Measurements from ENCODE around the gene THAP4.

The THAP4 gene

GRCh38 chr2:241561832-241562231, 75.1 kb downstream of the THAP4 start:
- DNase-seq, result no peak

DNA sequence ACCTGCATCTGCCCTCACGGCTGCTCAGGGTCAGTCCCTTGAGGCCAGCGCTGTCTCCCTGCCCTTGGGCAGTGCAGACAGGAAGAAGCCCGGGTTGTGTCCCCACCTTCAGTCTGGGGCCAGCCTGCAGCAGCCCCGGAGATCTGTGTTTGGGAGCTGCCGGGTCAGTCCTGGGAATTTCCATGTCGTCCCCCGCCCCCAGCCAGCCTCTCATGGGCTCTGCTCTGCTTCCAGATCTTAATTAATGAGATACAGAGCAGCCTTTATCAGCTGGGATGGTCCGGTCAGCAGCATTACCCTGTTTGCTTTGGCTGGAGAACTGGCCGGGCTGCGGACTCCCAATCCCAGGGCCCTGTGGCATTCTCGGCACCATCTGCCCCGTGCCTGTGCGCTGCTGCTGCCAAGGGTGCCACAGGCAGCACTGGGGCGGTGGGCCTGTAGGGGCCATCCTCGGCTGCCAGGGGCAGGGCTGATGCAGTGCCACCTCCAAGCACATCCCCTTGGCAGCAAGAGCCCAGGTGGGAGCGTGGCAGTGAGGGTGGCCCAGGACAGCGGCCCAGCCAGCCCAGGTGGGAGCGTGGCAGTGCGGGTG, 76.0 kb downstream of the THAP4 start:
- DNase-seq, result no peak

DNA sequence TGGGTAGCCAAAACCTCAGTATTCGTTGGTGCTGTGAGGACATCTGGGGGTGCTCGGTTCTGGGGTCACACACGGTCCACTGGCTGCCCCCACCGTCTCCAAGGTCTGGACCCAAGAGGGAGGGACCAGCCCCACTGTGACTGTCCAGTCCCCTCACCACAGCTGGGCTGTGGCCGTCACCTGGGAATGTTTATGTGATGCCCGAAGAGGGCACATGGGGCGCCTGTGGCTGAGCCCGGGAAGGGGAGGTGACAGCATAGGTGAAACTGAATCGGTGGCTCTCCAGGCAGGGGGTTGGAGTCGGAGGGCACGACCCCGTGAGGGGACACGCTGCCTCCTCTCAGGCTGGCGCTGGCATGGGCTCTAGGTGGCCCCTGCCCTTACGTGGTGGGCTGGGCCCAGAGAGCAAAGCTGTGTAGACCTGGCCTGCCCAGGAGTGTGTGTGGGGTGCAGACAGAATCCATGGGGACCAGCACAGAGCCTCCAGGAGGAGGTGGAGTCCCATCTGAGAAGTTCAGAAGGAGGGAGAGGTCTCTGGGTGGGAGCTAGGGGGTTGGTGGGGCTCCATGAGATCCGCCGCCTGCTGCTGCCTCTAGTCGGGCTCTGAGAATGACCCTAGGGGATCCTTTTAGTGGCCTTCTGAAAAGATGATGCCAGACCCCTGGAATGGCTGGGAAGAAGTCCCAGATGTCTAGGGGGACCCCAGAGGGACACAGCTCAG, 76.6 kb downstream of the THAP4 start:
- DNase-seq, result no peak

DNA sequence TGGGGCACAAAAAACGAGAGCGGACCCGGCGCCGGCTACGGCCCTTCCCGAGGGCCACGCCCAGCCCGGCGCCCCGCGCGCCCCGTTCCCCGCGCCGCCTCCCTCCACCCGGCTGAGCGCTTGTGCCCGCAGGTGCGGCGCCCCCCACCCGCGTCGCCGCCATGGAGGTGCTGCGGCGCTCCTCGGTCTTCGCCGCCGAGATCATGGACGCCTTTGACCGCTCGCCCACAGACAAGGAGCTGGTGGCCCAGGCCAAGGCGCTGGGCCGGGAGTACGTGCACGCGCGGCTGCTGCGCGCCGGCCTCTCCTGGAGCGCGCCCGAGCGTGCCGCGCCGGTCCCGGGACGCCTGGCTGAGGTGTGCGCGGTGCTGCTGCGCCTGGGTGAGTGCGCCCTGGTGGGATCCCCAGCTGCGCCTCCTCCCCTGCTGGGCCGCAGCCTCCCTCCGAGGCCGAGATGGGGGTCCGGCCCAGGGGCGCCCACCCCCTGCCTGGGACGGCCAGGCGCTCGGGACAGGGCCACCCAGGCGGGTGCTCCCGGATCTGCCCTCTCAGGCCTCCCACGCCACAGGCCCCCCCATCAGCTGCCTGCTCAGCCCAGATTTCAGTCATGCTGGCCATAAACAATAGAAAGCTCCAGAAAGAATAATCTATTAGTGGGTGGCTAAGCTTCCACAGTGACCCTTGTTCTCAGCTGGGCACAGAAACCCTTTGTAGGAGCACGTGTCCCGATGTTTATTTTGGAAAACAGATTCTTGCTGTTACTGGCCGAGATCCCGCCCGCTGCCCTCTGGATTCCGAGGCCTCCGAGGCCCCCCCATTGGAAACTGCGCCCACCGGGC, 77.4 kb downstream of the THAP4 start:
- DNase-seq, result peak; percentile 93

GRCh38 chr2:241558532-241559322, 78.2 kb downstream of the THAP4 start, which contains the start of gene BOK:
TSS of gene BOK (plus strand) at chr2:241558745. CDS start at chr2:241559484, 739 bp downstream.
- DNase-seq, result peak; percentile 93

GRCh38 chr2:241556746-241557145, 80.2 kb downstream of the THAP4 start:
- no peak for DNase-seq

- DNase-seq, result no peak
Observed at GRCh38 chr2:241555711-241556110, 81.2 kb downstream of the THAP4 start.

DNA sequence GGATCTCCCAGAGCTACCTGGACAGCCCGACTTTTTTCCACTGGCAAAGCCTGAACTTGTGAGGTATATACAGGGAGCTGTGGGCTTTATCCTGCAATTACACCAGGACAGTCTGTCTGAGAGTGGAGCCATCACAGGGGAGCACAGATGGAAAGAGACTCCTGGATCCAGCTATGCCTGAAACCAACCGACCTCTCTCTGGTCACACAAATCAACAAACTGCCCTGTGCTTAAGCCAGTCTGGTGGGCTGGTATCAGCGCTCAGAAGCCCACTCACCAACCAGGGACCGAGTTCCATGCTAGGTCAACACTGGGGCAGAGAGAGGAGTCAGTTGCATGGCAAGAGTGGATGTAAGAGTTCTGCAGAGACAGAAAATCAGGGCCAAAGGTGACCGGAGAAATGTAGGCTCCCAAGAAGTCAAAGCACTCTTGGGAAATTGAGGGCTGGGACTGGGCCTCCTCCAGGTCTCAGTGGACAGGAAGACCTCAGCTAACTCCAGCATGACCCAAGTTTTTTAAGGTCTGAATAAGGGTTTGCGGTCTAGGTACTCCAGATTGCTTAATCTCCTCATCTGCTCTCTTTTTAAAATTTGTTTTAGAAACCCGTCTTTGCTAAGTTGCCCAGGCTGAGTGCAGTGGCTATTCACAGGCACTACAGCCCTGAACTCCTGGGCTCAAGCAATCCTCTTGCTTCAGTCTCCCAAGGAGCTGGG, 82.2 kb downstream of the THAP4 start:
- DNase-seq, result no peak

GRCh38 chr2:241553981-241554380, 83.0 kb downstream of the THAP4 start:
- DNase-seq, result no peak

GRCh38 chr2:241553512-241553830, 83.5 kb downstream of the THAP4 start:
- no peak for DNase-seq

- no peak for DNase-seq
Observed at GRCh38 chr2:241551998-241552737, 84.8 kb downstream of the THAP4 start.

DNA sequence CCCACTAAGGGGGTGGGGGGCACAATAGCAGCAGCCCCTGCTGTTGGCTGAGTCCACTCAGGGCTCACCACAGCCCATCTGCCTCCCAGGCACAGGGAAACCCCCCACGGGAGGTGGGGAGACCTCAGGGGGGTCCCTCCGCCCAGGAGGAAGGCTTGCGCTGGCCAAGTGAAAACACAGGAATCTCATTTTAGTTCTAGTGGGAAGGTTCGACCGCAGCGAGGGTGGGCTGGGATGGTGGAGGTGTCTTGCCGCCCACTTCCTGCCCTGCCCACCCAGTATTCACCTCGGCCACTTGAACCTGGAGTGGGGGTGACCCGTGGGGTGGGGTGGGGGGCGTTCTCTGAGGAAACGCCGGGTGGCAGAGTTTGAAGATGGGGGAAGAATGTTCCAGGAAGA, 85.4 kb downstream of the THAP4 start:
- no peak for DNase-seq

DNA sequence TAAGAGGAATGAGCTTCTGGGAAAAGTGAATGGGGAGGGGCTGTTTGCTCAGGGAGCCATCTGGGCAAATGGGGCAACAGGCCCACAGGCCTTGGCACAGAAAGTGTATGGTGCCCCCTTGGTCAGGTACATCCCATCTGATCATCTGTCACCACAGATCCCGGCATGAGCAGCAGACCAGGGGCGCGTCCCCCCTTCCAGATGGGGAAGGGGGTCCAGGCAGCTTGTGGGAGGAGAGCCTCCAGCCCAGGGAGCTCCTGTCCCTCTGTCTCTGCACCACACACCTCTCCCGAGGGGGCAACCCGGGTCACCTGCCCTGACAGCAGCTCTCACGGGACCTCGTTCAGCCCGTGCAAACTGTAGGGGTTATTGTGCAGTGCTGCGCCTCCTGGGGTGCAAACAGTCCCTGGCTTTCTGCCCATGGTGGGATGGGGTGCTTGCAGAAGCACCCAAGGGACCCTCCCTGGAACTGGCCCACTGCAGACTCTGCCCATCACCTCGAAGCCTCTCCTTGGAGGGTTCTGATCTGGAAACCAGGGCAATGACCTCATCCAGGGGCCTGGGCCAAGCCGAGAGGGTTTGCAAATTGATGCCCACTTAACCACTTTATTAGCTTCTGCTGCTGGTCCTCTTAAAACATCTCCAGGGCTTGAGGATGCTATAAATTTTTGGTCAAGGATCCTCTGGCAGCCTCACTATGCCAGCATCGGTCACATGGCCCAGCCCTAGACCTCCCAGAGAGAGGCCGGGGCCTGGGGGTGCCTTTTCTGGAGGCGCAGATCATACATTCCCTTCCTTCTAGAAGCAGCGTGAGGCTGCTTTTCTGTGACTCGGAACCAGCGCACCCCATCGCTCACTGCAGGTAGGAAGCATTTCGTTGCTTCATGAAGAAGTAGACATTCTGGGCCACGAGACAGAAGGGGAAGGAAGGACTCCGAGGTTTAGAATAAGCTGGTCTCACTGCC, 86.1 kb downstream of the THAP4 start:
- DNase-seq, result no peak

- no peak for DNase-seq
Observed at GRCh38 chr2:241548451-241548835, 88.5 kb downstream of the THAP4 start.

DNA sequence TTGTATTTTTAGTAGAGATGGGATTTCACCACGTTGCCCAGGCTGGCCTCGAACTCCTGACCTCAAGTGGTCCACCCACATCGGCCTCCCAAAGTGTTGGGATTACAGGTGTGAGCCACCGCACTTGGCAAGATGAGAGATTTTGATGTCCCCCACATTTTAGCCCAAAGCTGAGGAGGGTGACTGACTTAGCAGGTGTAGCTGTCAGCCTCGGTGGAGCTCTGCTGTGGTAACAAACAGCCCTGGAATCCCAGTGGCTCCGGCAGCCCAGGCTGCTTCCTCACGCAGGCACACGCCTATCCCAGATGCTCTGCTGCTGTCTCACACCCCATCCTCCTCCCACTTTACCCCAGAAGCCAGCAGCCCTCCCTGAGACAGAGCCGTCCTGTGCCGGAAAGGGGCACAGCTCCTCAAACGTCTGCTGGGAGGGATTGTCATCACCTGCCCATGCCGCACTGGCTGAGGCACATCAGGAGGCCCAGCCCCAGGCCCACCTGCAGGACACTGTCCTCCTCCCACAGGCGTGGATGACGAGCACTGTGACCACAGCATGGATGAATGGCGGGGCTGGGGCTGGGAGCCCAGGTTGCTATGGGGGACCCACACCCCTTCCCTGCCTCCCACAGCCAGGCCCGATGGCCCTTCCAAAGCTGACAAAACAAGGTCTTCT, 89.0 kb downstream of the THAP4 start:
- DNase-seq, result peak; percentile 10

- DNase-seq, result peak; percentile 79
Observed at GRCh38 chr2:241546771-241547498, 90.0 kb downstream of the THAP4 start.

- no peak for DNase-seq
Observed at GRCh38 chr2:241545523-241546473, 91.2 kb downstream of the THAP4 start.

DNA sequence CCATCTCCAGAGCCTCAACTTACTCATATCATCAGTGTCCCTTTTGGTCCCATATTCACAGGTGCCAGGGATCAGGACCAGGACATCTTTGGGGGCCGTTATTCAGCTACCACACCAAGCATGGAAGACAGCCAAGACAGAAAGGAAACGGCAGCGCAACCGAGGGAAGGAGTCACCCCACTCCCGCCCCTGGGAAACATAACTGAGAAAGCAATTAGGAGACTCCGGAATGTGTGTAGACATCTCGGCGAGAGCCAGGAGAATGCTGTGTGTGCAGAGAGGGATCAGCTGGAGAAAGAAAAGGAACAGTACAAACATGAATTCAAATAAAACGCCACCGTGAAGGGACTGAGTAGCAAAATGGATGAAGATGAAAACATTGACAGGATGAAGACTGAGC, 91.9 kb downstream of the THAP4 start:
- no peak for DNase-seq
